PC-9 (cell line): Measurements from ENCODE around the gene NTM. TPM values are rescaled to one million over a fixed set of nuclear protein-coding genes. Genes with fewer than 3 reads are reported as not detected.

ENCODE experiments used
- BruUV-seq: library from RNA; stranded (reverse); fragments of 400-500 nt; replicated peaks from 2 replicates; lab custom pipeline; 2021; lab: Mats Ljungman, UMichigan
- CTCF ChIA-PET: fragments of 300-600 bp; sonication (Branson Sonifier 250); formaldehyde crosslinking; loops from one replicate; lab custom pipeline; 2022; ENCODE audit warnings: antibody characterized with exemption; lab: Charles Lee
- POLR2A ChIA-PET: fragments of 300-600 bp; sonication (Branson Sonifier 250); formaldehyde crosslinking; loops from one replicate; lab custom pipeline; 2022; ENCODE audit warnings: antibody characterized with exemption; ENCODE audit not compliant: unreplicated experiment; lab: Charles Lee
- DNase-seq, 2 experiments: peaks; one replicate each; pipeline versions ENCODE4 v3.0.0 to v3.0.0-alpha.2; 2015 to 2022; ENCODE audit warnings: mixed read lengths in 1 of 2
- H2AFZ ChIP-seq: fragments of 200-600 bp; sonication (generic); 2 replicates; pipeline ENCODE4 v1.8.1; 2017; ENCODE audit warnings: antibody characterized with exemption
- H3F3A ChIP-seq: fragments of 200-600 bp; sonication (generic); 2 replicates; pipeline ENCODE4 v1.8.1; 2017; ENCODE audit warnings: antibody characterized with exemption, mild to moderate bottlenecking, low read depth; ENCODE audit not compliant: insufficient read depth
- H3K27ac ChIP-seq: fragments of 200-600 bp; sonication (generic); 2 replicates; pipeline ENCODE4 v1.6.1; 2016; ENCODE audit warnings: mixed run types
- H3K27me3 ChIP-seq: fragments of 200-600 bp; sonication (generic); 2 replicates; pipeline ENCODE4 v1.6.1; 2016; ENCODE audit warnings: low read depth, mixed run types; ENCODE audit not compliant: insufficient read depth
- H3K36me3 ChIP-seq: fragments of 200-600 bp; sonication (generic); 2 replicates; pipeline ENCODE4 v1.6.1; 2016; ENCODE audit warnings: low read depth, mixed run types
- H3K4me1 ChIP-seq: fragments of 200-600 bp; sonication (generic); replicated peaks from 2 replicates; pipeline ENCODE4 v1.6.1; 2016; ENCODE audit warnings: mixed run types; ENCODE audit not compliant: insufficient read depth
- H3K4me2 ChIP-seq: fragments of 200-600 bp; sonication (generic); 2 replicates; pipeline ENCODE4 v1.6.1; 2017; ENCODE audit warnings: mixed run types
- H3K4me3 ChIP-seq: fragments of 200-600 bp; sonication (generic); 2 replicates; pipeline ENCODE4 v1.6.1; 2016; ENCODE audit warnings: mixed run types
- H3K79me2 ChIP-seq: fragments of 200-600 bp; sonication (generic); 2 replicates; pipeline ENCODE4 v1.6.1; 2017; ENCODE audit warnings: low read depth, mixed run types
- H3K9me2 ChIP-seq: fragments of 200-600 bp; sonication (generic); 2 replicates; pipeline ENCODE4 v1.8.1; 2017; ENCODE audit warnings: mild to moderate bottlenecking; ENCODE audit not compliant: insufficient read depth
- H3K9me3 ChIP-seq: fragments of 200-600 bp; sonication (generic); 2 replicates; pipeline ENCODE4 v1.8.1; 2016; ENCODE audit warnings: low read depth; ENCODE audit not compliant: insufficient read depth
- H4K20me1 ChIP-seq: fragments of 200-600 bp; sonication (generic); 2 replicates; pipeline ENCODE4 v1.8.1; 2017; ENCODE audit not compliant: insufficient read depth
- CTCF ChIP-seq: fragments of 200-600 bp; sonication (generic); conservative IDR thresholded peaks from 2 replicates; pipeline ENCODE4 v1.6.1; 2017; ENCODE audit warnings: mixed run types, antibody characterized with exemption, mild to moderate bottlenecking, moderate library complexity
- EZH2 ChIP-seq: fragments of 200-600 bp; sonication (generic); IDR thresholded peaks from 2 replicates; pipeline ENCODE4 v1.8.0; 2017; ENCODE audit warnings: antibody characterized with exemption, low read depth
- intact Hi-C: fragments of 100-400 bp; cut with micrococcal nuclease; formaldehyde crosslinking; loops from one replicate; pipeline ENCODE4 v1.10.0; 2022; ENCODE audit not compliant: unreplicated experiment
- total RNA-seq: library from RNA; stranded (reverse); gene quantifications from 2 replicates; pipeline ENCODE4 v1.2.3, GENCODE V29; 2021

The NTM gene
- total RNA-seq, 1 experiment from 2014 or later: not detected

- intact Hi-C loops: no loop called here
- H3K36me3 ChIP-seq: no peaks in the 10 kb centered on the region
- peaks cover 49% of the 10 kb centered on the region for H3K27me3 ChIP-seq
- DNase-seq: no peak
- H3K9me3 ChIP-seq: no peaks in the 10 kb centered on the region
- POLR2A ChIA-PET: no interaction called here
- H3K4me1 ChIP-seq: no peaks in the 10 kb centered on the region
- no peak overlapping the region for H3K4me2 ChIP-seq
- no peak overlapping the region for H3K27ac ChIP-seq
- no peak for TF ChIP-seq CTCF
- no peak for TF ChIP-seq EZH2
- H3K4me3 ChIP-seq: no peak overlapping the region
- H3F3A ChIP-seq: no peaks in the 10 kb centered on the region
- H4K20me1 ChIP-seq: no peaks in the 10 kb centered on the region; the same call in 1 of the 2 replicates
- H2AFZ ChIP-seq: no peak overlapping the region
- no peaks in the 10 kb centered on the region for H3K79me2 ChIP-seq
- H3K9me2 ChIP-seq: no peaks in the 10 kb centered on the region
- CTCF ChIA-PET: no interaction called here
- BruUV-seq: no TSS peak
These were observed 167.9 kb downstream of the NTM start for GRCh38 chr11:131538322-131538721.

- Histone ChIP-seq H3K79me2 (no peaks in the 10 kb centered on the region), H3K36me3 (no peaks in the 10 kb centered on the region), H3K4me1 (no peaks in the 10 kb centered on the region), H3F3A (no peaks in the 10 kb centered on the region), H3K9me2 (no peaks in the 10 kb centered on the region), H4K20me1 (no peaks in the 10 kb centered on the region), H3K4me2 (no peak overlapping the region), H3K27ac (no peak overlapping the region), H3K9me3 (no peaks in the 10 kb centered on the region), H3K27me3 (peaks cover 43% of the 10 kb centered on the region), H3K4me3 (no peak overlapping the region), H2AFZ (no peak overlapping the region)
- no peak for TF ChIP-seq EZH2
- TF ChIP-seq CTCF: no peak
- no TSS peak for BruUV-seq
- DNase-seq: no peak
- intact Hi-C loops: no loop called here
- ChIA-PET CTCF (no interaction called here), POLR2A (no interaction called here)
These were observed 170.3 kb downstream of the NTM start for GRCh38 chr11:131540676-131541075.

GRCh38 chr11:131543389-131544025 is 173.1 kb downstream of the NTM start:
- H3K27me3 ChIP-seq: peaks cover 32% of the 10 kb centered on the region; the same call in 1 of the 2 replicates
- ChIA-PET CTCF (no interaction called here), POLR2A (no interaction called here)
- peak in 1 of 2 experiments; percentile 10 for DNase-seq
- no peaks in the 10 kb centered on the region for H3K9me2 ChIP-seq
- H3K4me2 ChIP-seq: no peak overlapping the region
- no peaks in the 10 kb centered on the region for H3K36me3 ChIP-seq
- BruUV-seq: no TSS peak
- H3K27ac ChIP-seq: no peak overlapping the region
- H4K20me1 ChIP-seq: no peaks in the 10 kb centered on the region
- H3K4me3 ChIP-seq: no peak overlapping the region
- intact Hi-C loops: no loop called here
- TF ChIP-seq CTCF (no peak), EZH2 (no peak)
- H3K4me1 ChIP-seq: no peaks in the 10 kb centered on the region
- H3K9me3 ChIP-seq: no peaks in the 10 kb centered on the region
- H3F3A ChIP-seq: no peaks in the 10 kb centered on the region
- no peak overlapping the region for H2AFZ ChIP-seq
- no peaks in the 10 kb centered on the region for H3K79me2 ChIP-seq
